Gastrocnemius medialis (tissue), 4 donors: ENCODE data around the gene MRPS2.

Experiments used
- POLR2A ChIP-seq, 2 donors: fragments of 450-650 bp; IDR thresholded peaks; one replicate each; pipeline ENCODE4 v1.6.1; 2017; ENCODE audit warnings: antibody characterized with exemption in 2 of 2, mild to moderate bottlenecking in 2 of 2, moderate library complexity in 2 of 2
- TF ChIP-seq, protein P1 (sequence below), 5 experiments: fragments of 450-650 bp in 3 of 5; fragments of 200-600 bp in 2 of 5; sonication (generic) in 2 of 5; IDR thresholded peaks in 4 of 5; conservative IDR thresholded peaks in 1 of 5; 1 replicate in 4 of 5; 2 replicates in 1 of 5; pipeline ENCODE4 v1.5.1; 2016 to 2019; ENCODE audit warnings: antibody characterized with exemption in 5 of 5, mild to moderate bottlenecking in 3 of 5, moderate library complexity in 3 of 5

DNA sequence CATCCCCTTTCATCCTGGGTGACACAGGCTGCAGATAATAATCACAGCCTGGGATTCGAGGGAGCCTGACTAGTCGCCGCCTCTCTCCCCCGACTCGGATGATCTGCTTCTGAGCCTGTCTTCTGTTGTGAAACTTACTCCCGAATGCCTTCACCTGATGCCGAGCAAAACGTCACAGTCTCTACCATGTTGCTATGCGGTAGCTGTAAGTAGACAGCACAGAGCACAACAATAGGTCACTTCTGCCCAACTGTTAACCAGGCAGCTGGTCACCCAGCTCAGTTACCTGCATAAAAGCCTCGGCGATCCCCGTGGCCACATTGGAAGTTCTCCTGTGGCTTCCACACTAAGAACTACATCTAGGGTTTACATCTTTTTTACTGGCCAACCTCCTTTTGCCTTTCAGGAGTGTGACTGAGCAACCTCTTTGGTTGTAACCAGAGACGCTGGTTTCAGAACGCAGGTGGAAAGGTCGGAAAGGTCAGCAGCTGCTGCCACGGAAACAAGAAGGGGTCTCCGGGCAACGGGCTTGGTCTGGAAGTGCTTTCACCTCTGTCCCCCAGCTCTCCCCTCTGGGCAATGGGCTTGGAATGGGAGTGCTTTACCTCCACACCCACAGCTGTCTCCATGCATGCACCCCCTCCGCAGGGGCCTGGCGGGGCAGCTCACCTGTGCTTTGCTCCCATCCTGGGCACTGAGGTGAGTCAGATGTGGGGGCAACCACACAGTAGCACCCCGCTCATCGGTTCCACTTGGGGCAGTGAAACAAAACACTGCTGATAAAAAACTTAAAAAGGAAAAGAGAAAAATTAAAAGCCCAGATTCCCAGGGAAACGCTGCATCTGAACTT is 28.5 kb upstream of the MRPS2 start:
- TF ChIP-seq, protein P1, sequence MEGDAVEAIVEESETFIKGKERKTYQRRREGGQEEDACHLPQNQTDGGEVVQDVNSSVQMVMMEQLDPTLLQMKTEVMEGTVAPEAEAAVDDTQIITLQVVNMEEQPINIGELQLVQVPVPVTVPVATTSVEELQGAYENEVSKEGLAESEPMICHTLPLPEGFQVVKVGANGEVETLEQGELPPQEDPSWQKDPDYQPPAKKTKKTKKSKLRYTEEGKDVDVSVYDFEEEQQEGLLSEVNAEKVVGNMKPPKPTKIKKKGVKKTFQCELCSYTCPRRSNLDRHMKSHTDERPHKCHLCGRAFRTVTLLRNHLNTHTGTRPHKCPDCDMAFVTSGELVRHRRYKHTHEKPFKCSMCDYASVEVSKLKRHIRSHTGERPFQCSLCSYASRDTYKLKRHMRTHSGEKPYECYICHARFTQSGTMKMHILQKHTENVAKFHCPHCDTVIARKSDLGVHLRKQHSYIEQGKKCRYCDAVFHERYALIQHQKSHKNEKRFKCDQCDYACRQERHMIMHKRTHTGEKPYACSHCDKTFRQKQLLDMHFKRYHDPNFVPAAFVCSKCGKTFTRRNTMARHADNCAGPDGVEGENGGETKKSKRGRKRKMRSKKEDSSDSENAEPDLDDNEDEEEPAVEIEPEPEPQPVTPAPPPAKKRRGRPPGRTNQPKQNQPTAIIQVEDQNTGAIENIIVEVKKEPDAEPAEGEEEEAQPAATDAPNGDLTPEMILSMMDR (IDR thresholded peaks at IDR 0.05 in 4 of 5, conservative IDR thresholded peaks at IDR 0.05 in 1 of 5) = no peak
- no peak for TF ChIP-seq POLR2A (IDR thresholded peaks at IDR 0.05)
